Measurements from ENCODE around the gene PSKH1.

The PSKH1 gene

GRCh38 chr16:67888331-67888730, 4.7 kb upstream of the PSKH1 start:
- DNase-seq (ENCODE audit: extremely low read depth, low read depth), result no peak
- TF ChIP-seq CTCF (IDR thresholded peaks at IDR 0.05; ENCODE audit: low read depth, low read length), result no peak

GRCh38 chr16:67892375-67892774, 679 bp upstream of the PSKH1 start:
- no peak for DNase-seq (ENCODE audit: extremely low read depth, low read depth)
- TF ChIP-seq CTCF (IDR thresholded peaks at IDR 0.05; ENCODE audit: low read depth, low read length), result no peak

- no peak for TF ChIP-seq CTCF (IDR thresholded peaks at IDR 0.05; ENCODE audit: low read depth, low read length)
- no peak for DNase-seq (ENCODE audit: extremely low read depth, low read depth)
Measured at GRCh38 chr16:67893743-67894399, 817 bp downstream of the PSKH1 start.

GRCh38 chr16:67897231-67897630, 4.2 kb downstream of the PSKH1 start:
- DNase-seq (ENCODE audit: extremely low read depth, low read depth), result no peak
- no peak for TF ChIP-seq CTCF (IDR thresholded peaks at IDR 0.05; ENCODE audit: low read depth, low read length)

- no peak for DNase-seq (ENCODE audit: extremely low read depth, low read depth)
- TF ChIP-seq CTCF (IDR thresholded peaks at IDR 0.05; ENCODE audit: low read depth, low read length), result no peak
Measured at GRCh38 chr16:67901734-67902133, 8.7 kb downstream of the PSKH1 start.

- TF ChIP-seq CTCF (IDR thresholded peaks at IDR 0.05; ENCODE audit: low read depth, low read length), result no peak
- DNase-seq (ENCODE audit: extremely low read depth, low read depth), result no peak
Measured at GRCh38 chr16:67902831-67903230, 9.8 kb downstream of the PSKH1 start.

GRCh38 chr16:67907397-67908180, 14.5 kb downstream of the PSKH1 start:
- no peak for DNase-seq (ENCODE audit: extremely low read depth, low read depth)
- no peak for TF ChIP-seq CTCF (IDR thresholded peaks at IDR 0.05; ENCODE audit: low read depth, low read length)

Measured in AG09319 (cell line).